ENCODE data around the gene HLF. TPM values are rescaled to one million over a fixed set of nuclear protein-coding genes. Genes with fewer than 3 reads are reported as not detected.

HLF gene
- total and polyA plus RNA-seq, 10 of the 15 experiments (the other 5 are each of a cell fraction or from before 2014, with no cell fraction given), result 0.01 to 0.33 (median 0.20) TPM; not detected in 3

DNA sequence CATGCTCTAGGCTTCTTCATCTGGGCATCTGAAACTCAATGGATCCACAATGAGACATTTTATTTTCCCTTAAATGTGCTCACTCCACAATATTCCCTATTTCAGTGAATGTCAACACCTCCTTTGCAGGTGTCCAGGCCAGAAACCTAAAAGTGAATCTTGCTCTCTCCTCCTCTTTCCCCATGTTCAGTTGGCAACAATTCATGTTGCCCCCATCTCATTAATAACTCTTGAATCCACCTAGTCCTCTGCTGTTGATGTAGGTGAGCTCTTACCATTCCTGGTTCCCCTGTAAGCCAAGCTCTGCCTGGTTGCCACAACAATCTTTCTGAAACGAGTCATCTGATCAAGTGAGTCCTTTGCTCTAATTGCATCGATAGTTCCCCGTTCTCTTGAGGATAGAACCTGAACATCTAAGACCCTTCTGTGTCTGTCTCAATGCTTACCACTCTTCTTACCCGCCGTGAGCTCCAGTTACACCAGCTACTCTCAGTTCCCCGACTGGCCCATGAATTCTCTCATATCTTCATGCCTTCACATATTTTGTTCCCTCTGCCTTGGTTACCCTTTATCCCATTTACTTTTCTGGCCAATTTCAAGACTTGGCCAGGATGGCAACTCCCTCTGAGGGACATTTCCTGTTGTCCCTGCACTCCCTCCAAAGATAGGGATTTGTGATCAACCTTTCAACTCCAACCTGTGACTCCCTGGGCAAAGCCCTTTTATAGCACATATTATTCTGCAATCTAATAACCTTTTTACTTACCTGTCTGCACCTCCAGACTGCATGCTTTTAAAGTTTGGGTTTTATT is 35.9 kb downstream of the HLF start (continued):
- TF ChIP-seq ZSCAN29 (IDR thresholded peaks at IDR 0.05) (no peak), PML (IDR thresholded peaks at IDR 0.05; ENCODE audit: low read length) (no peak)

GRCh38 chr17:55301521-55302406 is 37.0 kb downstream of the HLF start:
- no peak for ATAC-seq
- no peaks in the 10 kb centered on the region for H3K36me3 ChIP-seq (ENCODE audit: control insufficient read depth in 2 of 2, insufficient read depth in 2 of 2, low read length in 1 of 2)
- no peaks in the 10 kb centered on the region; a peak in 2 of 4 replicates for H3K27me3 ChIP-seq (replicated peaks in 1 of 2; ENCODE audit: control insufficient read depth in 2 of 2, insufficient read depth in 2 of 2, low read length in 1 of 2)
- H3K9me3 ChIP-seq (replicated peaks; ENCODE audit: control insufficient read depth, insufficient read depth, low read length), result no peaks in the 10 kb centered on the region
- TF ChIP-seq, protein P1, sequence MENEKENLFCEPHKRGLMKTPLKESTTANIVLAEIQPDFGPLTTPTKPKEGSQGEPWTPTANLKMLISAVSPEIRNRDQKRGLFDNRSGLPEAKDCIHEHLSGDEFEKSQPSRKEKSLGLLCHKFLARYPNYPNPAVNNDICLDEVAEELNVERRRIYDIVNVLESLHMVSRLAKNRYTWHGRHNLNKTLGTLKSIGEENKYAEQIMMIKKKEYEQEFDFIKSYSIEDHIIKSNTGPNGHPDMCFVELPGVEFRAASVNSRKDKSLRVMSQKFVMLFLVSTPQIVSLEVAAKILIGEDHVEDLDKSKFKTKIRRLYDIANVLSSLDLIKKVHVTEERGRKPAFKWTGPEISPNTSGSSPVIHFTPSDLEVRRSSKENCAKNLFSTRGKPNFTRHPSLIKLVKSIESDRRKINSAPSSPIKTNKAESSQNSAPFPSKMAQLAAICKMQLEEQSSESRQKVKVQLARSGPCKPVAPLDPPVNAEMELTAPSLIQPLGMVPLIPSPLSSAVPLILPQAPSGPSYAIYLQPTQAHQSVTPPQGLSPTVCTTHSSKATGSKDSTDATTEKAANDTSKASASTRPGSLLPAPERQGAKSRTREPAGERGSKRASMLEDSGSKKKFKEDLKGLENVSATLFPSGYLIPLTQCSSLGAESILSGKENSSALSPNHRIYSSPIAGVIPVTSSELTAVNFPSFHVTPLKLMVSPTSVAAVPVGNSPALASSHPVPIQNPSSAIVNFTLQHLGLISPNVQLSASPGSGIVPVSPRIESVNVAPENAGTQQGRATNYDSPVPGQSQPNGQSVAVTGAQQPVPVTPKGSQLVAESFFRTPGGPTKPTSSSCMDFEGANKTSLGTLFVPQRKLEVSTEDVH (IDR thresholded peaks at IDR 0.05; ENCODE audit: low read depth, partially characterized antibody), result no peak
- no peak for TF ChIP-seq SIN3A (IDR thresholded peaks at IDR 0.05; ENCODE audit: low read depth, low read length)
- TF ChIP-seq TBL1XR1 (IDR thresholded peaks at IDR 0.05; ENCODE audit: low read depth, low read length), result no peak
- no peak for TF ChIP-seq CBFB (IDR thresholded peaks at IDR 0.05; ENCODE audit: low read depth)
- TF ChIP-seq YBX1 (IDR thresholded peaks at IDR 0.05), result no peak
- in situ Hi-C loops (cut with MboI) (no loop called here), intact Hi-C loops (cut with micrococcal nuclease; ENCODE audit: unreplicated experiment) (no loop called here)
- no peak overlapping the region for H3K9ac ChIP-seq (ENCODE audit: control insufficient read depth, insufficient read depth, low read length)
- WGBS (ENCODE audit: insufficient coverage, insufficient replicate concordance, low lambda C conversion rate, missing lambda C conversion rate), result 63% methylated on average over 6 of the region's 6 CpGs
- RAD21 ChIA-PET (ENCODE audit: unreplicated experiment), result no interaction called here
- POLR2A ChIA-PET, result no interaction called here
- H3K4me2 ChIP-seq (ENCODE audit: control insufficient read depth, insufficient read depth), result no peak overlapping the region
- no peaks in the 10 kb centered on the region for H4K20me1 ChIP-seq (ENCODE audit: control insufficient read depth, insufficient read depth)
- H2AFZ ChIP-seq (ENCODE audit: control insufficient read depth, low read depth, low read length), result no peak overlapping the region
- DNase-seq (ENCODE audit: low read depth, low spot score), result no peak
- no peaks in the 10 kb centered on the region for H3K4me1 ChIP-seq (ENCODE audit: control insufficient read depth, insufficient read depth, low read length)
- no peak overlapping the region for H3K4me3 ChIP-seq
- SMC1A ChIA-PET (ENCODE audit: uncharacterized antibody, unreplicated experiment), result no interaction called here
- H3K79me2 ChIP-seq (ENCODE audit: control insufficient read depth, insufficient read depth, low read length), result no peaks in the 10 kb centered on the region
- FAIRE-seq, result no peak
- CTCF ChIA-PET, result no interaction called here
- BruUV-seq (replicated peaks), result no TSS peak
- H3K27ac ChIP-seq (ENCODE audit: control insufficient read depth, insufficient read depth), result no peak overlapping the region

Measured in GM12878 (cell line).